BE2C (cell line): ENCODE results near the gene HES2.
"Not testable (repeated sequence)": the region's sequence is repeated elsewhere in the genome, so short reads cannot be mapped to it uniquely, and the experiment has no call there.

ENCODE experiments used
- DNase-seq: peaks from one replicate; pipeline ENCODE4 v3.0.0-alpha.2; 2020
- H3K27me3 ChIP-seq: fragments of 250-450 bp; sonication (Bioruptor Pico); 2 replicates; pipeline ENCODE4 v1.5.1; 2020; ENCODE audit warnings: mild to moderate bottlenecking
- H3K36me3 ChIP-seq: fragments of 250-450 bp; sonication (Bioruptor Pico); 2 replicates; pipeline ENCODE4 v1.5.1; 2020; ENCODE audit warnings: mild to moderate bottlenecking
- H3K4me1 ChIP-seq: fragments of 250-450 bp; sonication (Bioruptor Pico); 2 replicates; pipeline ENCODE4 v1.5.1; 2020
- H3K4me3 ChIP-seq: 2 replicates; pipeline ENCODE4 v1.5.1; 2011; ENCODE audit warnings: low read depth, low read length
- H3K9me3 ChIP-seq: fragments of 250-450 bp; sonication (Bioruptor Pico); 2 replicates; pipeline ENCODE4 v1.5.1; 2020
- CTCF ChIP-seq: IDR thresholded peaks from 2 replicates; pipeline ENCODE4 v1.5.1; 2012; ENCODE audit warnings: mild to moderate bottlenecking, low read depth, low read length

Gene HES2

DNA sequence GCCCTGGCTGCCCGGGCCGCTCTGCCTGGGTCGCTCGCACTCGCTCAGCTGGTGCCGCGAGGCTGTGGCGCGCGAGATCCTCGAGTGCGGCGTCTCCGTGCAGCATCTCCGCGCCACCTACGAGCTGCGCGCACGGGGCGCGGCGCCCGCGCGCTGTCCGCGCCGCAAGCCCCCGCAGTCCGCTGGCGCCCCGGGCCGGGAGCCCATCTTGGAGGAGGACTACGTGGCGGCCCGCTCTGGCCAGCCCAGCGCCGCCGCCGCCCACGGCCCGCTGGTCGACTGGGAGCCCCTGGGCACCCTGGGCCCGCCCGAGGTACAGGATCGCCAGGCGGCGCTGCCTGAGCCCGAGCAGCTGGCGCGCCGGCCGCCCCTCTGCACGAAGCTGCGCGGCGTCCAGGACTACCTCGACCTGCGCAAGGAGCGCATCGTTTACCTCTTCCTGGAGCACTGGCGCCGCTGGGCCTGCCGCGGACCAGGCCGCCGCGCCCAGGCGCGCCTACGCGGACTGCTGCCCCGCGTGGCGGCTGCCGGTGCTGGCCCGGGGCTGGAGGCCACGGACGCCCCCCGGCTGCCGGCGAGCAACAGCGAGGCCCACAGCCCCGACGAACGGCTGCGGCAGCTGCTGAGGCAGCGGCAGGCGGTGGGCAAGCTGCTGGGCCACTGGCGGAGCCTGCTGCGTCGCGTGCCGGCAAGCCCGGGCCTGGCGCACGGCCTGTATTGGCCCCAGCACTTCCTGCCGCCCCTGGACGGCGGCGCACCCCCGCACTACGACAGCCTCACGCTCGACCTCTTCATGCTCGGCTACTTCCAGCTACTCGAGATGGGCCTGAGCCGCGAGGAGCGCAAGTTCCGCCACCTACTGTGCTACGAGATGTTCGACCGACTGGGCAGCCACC, 35.4 kb upstream of the HES2 start:
- TF ChIP-seq CTCF = no peak
- Histone ChIP-seq H3K36me3 (no peaks in the 10 kb centered on the region), H3K9me3 (no peaks in the 10 kb centered on the region), H3K4me3 (no peak overlapping the region), H3K27me3 (peaks cover 40% of the 10 kb centered on the region), H3K4me1 (no peaks in the 10 kb centered on the region)
- no peak for DNase-seq

DNA sequence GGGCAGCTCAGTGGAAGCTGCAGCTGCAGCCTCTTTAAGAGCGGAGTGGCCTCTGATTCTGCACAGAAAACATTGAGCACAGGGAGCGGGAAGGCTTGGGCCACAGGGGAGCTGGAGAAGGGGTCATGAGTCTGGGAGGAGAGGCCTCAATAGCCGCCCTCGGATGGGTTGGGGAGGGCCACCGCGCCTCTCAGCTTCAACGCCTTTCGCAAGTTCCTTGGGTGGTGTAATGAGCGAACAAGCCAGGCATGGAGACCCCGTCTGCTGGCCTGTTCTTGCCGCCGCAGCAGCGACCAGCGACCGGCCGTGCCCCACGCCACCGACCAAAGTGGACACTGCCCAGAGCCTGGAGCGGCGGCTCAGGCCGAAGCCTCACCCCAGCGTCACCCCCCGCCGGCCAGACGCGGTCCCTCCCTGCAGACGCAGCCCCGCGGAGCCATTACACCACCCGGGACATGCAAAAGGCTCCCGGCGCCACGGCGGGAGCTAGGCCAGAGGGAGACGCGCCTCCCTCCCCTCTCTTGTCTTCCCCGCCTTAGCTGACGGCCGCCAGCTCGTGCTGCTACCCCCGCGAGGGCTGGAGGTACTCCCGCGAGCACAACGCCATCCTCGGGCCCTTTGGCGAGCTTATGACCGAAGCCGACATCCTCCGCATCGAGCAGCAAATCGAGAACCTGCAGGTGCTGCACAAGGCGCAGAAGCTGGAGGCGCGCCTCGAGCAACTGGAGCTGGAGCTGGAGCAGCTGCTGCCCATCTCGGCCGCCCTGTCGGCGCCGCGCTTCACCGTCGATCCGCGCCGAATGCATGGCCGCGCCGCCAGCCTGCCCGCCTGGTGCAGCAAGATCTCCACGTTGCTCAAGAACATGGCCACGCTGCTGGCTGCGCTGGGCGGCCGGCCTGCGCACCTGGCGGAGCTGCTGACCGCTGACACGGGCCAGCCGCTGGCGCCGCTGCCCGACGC, 34.5 kb upstream of the HES2 start:
- DNase-seq = peak; percentile 27
- not testable (repeated sequence) for H3K4me3 ChIP-seq, H3K4me1 ChIP-seq, H3K36me3 ChIP-seq, H3K9me3 ChIP-seq
- peaks cover 49% of the 10 kb centered on the region for H3K27me3 ChIP-seq

DNA sequence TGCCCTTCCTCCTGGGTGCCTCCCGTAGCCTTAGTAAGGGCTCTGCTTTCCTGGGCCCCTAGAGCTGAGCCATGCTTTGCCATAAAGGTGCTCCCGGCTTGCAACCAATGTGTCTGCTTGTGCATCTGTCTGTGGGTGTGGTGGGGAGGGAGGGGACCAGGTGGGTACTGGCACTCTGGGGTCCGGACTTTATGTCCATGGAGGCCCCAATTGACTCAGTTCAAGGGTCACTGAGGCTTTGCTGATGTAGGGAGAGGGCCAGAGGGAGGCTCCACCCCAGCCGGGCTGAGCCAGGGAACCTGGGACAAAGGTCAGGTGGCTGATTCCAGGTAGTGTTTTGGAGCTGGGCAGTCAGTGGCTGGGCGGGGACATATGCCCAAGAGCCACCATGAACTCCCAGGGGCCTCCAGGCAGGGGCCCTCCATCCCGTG, 31.2 kb upstream of the HES2 start:
- H3K4me3 ChIP-seq = no peak overlapping the region
- TF ChIP-seq CTCF = no peak
- no peak for DNase-seq
- H3K4me1 ChIP-seq = no peaks in the 10 kb centered on the region
- H3K27me3 ChIP-seq = peaks cover 78% of the 10 kb centered on the region
- H3K36me3 ChIP-seq = no peaks in the 10 kb centered on the region
- H3K9me3 ChIP-seq = no peaks in the 10 kb centered on the region

GRCh38 chr1:6450486-6450885, 30.8 kb upstream of the HES2 start:
- peaks cover 75% of the 10 kb centered on the region for H3K27me3 ChIP-seq
- DNase-seq, H3K36me3 ChIP-seq, H3K9me3 ChIP-seq, H3K4me3 ChIP-seq, H3K4me1 ChIP-seq: not testable (repeated sequence)

DNA sequence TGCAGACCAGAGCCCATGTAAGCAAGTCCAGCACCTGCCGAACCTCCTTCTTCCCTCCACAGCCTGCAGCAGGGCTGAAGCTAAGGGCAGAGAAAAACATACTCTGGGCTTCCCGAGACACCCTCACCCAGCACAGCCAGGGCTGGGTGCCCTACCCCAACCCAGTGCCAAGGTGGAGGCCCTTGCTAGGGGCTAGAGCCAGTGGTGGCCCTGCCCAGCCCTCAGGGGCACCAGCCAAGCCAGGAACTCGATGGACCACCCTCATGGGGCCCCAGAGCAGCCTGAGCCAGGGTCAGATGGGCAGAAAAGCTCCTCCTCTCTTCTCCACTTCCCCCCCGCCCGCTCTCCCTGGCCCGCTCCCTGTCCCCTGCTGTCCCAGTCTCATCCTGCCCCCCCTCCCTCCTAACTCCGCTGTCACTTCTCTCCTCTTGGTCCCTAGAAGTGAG, 30.3 kb upstream of the HES2 start:
- no peaks in the 10 kb centered on the region for H3K4me1 ChIP-seq
- H3K36me3 ChIP-seq = no peaks in the 10 kb centered on the region
- H3K9me3 ChIP-seq = no peaks in the 10 kb centered on the region
- peaks cover 71% of the 10 kb centered on the region for H3K27me3 ChIP-seq
- no peak for TF ChIP-seq CTCF
- no peak for DNase-seq
- H3K4me3 ChIP-seq = no peak overlapping the region

DNA sequence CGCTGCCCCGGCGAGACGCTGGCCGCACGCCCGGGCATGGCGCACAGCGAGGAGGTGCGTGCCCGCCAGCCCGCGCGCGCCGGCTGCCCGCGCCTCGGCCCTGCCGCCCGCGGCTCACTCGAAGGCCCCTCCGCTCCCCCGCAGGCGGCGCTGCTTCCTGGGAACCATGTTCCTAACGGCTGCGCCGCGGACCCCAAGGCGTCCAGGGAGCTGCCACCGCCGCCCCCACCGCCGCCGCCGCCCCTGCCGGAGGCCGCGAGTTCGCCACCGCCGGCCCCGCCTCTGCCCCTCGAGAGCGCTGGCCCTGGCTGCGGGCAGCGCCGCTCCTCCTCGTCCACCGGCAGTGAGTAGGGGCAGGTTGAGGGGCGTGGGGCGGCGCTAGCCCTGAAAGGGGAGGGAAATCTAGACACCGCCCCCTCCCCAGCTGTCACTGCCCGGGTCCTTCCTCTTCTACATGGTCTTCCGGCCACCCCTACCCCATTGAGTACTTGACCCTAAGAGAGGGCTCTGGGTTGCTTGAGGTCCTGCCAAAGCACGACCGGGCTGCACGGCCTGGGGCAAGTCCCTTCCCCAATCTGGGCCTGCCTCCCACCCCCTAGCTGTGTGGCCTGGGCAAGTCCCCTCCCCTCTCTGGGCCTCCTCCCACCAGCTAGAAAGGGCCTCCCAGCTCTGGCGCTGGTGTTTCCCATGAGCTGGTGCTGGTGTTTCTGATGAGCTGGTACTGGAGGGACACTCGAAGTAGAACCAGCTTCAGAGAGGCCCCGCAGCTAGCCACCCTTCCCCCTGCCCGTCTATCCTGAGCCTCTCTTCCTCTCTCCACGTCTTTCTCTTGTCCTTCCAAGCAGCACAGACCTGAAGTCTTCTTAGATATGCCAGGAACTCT, 29.3 kb upstream of the HES2 start:
- Histone ChIP-seq H3K4me3 (no peak overlapping the region), H3K9me3 (no peaks in the 10 kb centered on the region), H3K36me3 (no peaks in the 10 kb centered on the region), H3K27me3 (peaks cover 60% of the 10 kb centered on the region), H3K4me1 (no peaks in the 10 kb centered on the region)
- TF ChIP-seq CTCF = no peak
- peak; percentile 39 for DNase-seq
